ENCODE data around the gene DAPK2. TPM values are rescaled to one million over a fixed set of nuclear protein-coding genes. Genes with fewer than 3 reads are reported as not detected.
A peak's percentile ranks its signal among the peaks of the same experiment; 100 is the strongest.

DAPK2 gene
- polyA plus RNA-seq, 4 donors: 4.9 to 6.2 (median 5.1) TPM

DNA sequence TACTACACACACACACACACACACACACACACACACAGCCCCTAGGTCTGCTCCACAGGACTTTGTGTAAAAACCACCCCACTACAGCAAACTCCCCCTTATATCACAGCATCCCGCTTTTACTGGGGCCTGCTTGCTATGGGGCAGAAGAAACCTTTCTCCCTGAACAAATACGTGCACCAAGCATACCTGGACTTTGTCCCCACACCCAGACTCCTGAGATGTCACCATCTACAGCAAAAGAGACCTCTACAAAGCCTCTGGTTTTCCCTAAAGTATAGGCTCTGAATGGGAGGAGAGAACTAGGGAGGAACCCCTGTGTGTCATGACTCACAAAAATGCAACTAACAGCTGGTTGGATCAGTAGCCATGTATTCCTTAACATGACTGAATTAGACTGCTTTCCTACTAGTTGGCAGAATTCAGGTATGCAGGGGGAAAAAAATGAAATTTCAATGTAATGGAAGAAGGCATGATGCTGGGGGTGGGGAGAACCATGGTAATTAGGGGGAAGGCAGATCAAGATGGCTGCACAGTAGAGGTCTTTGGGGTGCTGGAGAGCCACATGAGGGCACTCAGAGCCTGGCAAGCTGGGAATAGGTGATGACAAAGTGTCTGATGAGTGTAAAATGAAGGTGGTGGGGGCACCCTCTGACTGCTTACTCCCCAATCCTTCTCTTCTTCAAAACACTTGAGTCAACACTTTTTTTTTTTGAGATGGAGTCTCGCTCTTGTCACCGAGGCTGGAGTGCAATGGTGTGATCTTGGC is 45.9 kb downstream of the DAPK2 start:
- DNase-seq (ENCODE audit: low read depth in 4 of 4, low spot score in 3 of 4): no peak

GRCh38 chr15:63999177-63999576 is 47.1 kb downstream of the DAPK2 start:
- no peak for DNase-seq (ENCODE audit: low read depth in 4 of 4, low spot score in 3 of 4)

DNA sequence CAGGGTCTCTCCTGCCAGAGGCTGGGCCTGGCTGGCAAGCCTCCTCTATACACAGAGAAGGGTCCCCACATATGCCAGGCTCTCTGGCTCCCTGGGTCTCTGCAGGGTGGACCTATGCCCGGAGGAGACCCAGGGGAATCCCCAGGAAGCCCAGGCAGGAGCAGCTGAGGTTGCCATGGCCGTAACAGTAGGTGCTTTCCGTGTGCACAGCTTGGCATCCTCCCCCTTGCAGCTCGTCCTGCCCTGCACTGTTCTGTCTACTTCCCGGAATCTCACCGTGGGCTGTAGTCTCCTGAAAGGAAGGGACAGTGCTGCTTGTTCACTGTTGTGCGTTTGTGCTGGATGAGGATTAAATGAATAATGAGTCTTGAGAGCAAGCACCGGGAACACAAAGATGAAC is 47.8 kb downstream of the DAPK2 start:
- no peak for DNase-seq (ENCODE audit: low read depth in 4 of 4, low spot score in 3 of 4)

GRCh38 chr15:63997715-63998442 is 48.4 kb downstream of the DAPK2 start:
- DNase-seq (ENCODE audit: low read depth in 4 of 4, low spot score in 3 of 4): no peak

DNA sequence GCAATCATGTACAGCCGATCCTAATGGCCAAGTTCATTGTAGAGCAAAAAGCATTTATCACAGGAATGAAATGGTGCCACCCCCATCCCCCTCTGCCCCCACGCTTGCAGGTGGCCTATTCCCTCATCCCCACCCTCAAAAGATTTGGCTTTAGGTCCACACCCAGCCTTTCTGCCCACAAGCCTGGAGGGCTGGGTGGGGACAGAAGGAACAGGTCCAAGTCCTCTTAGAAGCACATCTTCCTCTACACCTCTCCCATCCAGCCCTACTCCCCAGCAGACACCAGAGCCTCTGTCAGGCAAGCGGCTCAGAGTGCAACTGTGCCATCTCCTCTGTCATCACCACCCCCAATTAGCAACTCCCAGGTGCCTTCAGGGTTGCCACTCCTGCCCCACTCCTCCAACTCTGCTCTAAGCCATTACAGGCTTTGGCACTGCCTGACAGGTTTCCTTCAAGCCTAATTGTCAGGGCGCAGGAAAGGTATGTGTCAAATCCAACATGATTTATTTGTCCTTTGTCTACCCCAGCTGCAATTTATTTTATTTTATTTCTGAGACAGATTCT is 49.4 kb downstream of the DAPK2 start:
- DNase-seq (ENCODE audit: low read depth in 4 of 4, low spot score in 3 of 4): no peak

DNA sequence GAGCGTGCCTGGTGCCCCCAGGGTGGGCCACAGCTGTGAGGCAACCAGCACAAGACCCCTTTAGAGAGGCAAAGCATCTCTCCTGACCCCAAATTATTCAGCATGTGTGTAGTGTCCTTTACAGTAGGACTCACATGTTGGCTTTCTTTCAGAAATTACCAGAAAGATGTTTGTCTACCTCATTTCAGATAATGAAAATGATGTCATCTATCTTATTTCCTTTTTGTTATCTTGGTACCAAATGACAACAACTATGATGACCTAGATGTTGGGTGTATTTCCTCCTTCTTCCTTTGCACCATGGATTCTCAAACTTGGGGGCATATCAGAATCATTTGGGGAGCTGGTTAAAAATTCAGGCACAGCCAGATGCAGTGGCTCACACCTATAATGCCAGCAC is 50.5 kb downstream of the DAPK2 start:
- no peak for DNase-seq (ENCODE audit: low read depth in 4 of 4, low spot score in 3 of 4)

- DNase-seq (ENCODE audit: low read depth in 4 of 4, low spot score in 3 of 4): no peak
Measured at GRCh38 chr15:63994073-63994600, 52.1 kb downstream of the DAPK2 start.

- DNase-seq (ENCODE audit: low read depth in 4 of 4, low spot score in 3 of 4): no peak
Measured at GRCh38 chr15:63992300-63992699, 54.0 kb downstream of the DAPK2 start.

DNA sequence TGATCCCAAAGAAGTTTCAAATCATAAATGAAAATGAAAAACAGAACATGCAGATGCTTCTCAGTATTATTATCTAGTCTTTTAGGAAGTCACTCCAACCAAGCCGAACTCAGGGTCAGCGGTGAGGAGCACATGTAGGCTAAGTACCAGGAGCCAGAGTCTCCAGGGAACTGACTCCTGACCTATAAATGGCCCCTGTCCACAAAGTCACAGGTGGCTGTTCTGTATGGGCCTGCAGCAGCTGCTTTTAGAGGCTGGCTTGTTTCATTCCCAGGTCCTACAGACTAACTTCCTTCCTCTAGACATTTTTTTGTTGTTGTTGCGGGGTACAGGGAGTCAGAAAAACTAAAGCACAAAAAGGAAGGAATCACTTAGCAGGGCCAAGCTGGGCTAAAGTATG is 54.6 kb downstream of the DAPK2 start:
- DNase-seq (ENCODE audit: low read depth in 4 of 4, low spot score in 3 of 4): no peak

DNA sequence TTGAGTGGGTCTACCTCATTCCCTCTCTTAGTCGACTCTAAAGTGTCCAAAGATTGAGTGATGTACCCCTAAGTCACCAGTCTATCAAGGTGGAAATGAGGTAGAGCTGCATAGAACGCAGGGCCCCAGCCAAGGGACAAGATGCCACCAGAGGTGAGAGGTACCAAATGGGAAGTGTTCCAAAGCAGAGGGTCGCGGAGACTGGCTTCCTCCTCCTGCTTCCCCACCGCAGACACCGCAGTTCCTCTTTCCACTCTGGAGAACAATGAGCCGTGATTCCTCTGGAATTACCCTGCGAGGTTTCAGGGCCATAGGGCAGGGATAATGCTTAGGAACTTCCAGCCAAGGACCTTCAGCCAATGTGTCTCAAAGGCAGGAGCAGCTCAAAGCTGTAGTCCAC is 55.8 kb downstream of the DAPK2 start:
- DNase-seq (ENCODE audit: low read depth in 4 of 4, low spot score in 3 of 4): no peak

- no peak for DNase-seq (ENCODE audit: low read depth in 4 of 4, low spot score in 3 of 4)
Measured at GRCh38 chr15:63987796-63988378, 58.4 kb downstream of the DAPK2 start.

- DNase-seq (ENCODE audit: low read depth in 4 of 4, low spot score in 3 of 4): no peak
Measured at GRCh38 chr15:63986751-63987341, 59.4 kb downstream of the DAPK2 start.

- DNase-seq (ENCODE audit: low read depth in 4 of 4, low spot score in 3 of 4): no peak
Measured at GRCh38 chr15:63986185-63986680, 60.1 kb downstream of the DAPK2 start.

- DNase-seq (ENCODE audit: low read depth in 4 of 4, low spot score in 3 of 4): no peak
Measured at GRCh38 chr15:63985221-63986184, 60.8 kb downstream of the DAPK2 start.

DNA sequence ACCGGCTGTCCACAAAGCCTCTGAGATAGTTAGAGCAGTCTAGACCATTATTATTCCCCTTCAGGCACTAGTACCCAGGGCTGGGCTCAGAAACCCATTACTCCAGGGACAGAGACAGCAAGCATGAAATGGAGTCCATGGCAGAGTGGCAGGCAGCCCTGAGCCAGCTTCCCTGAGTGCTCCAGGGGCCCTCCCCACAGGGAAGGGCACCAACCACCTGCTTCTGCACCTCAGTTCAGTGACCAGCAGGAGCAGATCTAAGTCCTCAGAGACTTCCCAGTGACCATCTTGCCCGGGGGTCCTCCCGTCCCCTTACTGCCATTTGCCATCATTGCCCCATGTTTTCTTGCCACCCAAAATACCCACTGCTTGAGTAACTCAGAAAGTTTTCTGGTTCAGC is 62.0 kb downstream of the DAPK2 start:
- no peak for DNase-seq (ENCODE audit: low read depth in 4 of 4, low spot score in 3 of 4)

DNA sequence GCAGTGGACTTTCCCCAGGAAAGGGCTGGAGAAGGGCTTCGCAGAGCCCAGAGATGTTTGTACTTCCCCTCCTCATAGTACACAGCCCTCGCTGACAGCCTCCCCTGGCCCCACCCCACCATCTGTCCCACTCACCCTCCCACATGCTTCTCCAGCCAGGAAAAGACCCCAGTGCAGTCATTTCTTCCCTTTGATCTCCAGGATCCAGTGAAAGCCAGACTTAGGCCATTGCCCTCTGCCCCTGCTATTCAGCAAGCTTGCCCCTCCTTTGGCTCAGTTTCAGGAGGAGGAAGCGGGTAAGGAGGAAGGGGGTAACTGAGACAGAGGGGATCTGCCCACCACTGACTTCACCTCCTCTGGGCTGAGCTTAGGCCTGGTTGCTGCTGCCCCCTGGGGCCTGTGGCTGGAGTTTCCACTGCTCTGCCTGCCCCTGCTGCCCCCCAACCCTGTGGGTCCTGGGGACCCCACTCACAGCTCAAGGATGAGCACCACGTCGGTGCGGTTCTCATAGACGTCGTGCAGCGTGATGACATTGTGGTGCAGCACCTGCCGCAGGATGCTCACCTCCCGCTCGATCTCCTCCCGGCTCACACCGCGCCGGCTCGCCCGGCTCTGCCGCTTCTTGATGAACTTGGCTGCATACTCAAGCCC is 63.1 kb downstream of the DAPK2 start:
- DNase-seq (ENCODE audit: low read depth in 4 of 4, low spot score in 3 of 4): peak in 2 of 4 donors; percentile 55 to 63

DNA sequence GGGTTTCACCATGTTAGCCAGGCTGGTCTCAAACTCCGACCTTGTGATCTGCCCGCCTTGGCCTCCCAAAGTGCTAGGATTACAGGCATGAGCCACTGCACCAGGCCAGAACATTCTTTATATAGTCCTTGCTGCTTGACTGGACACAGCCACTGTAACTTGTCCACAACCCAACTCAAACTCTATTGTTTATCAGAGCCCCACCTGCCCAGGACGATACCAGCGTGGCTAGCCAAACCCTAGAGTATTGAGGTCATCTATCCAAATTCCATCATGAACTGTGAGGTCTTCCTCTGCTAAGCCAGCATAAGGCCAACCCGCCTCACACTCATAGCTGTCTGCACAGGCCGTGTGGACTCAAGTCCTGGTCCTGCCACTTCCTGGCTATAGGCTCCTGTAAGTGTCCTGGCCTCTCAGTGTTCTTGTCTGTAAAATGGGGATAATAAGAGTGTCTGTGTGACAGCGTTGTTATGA is 63.9 kb downstream of the DAPK2 start:
- no peak for DNase-seq (ENCODE audit: low read depth in 4 of 4, low spot score in 3 of 4)

GRCh38 chr15:63981596-63982320 is 64.5 kb downstream of the DAPK2 start:
- no peak for DNase-seq (ENCODE audit: low read depth in 4 of 4, low spot score in 3 of 4)

All from right renal pelvis (tissue), 4 donors.